ENCODE data around the gene ABCC9.

- TF ChIP-seq, protein P1, sequence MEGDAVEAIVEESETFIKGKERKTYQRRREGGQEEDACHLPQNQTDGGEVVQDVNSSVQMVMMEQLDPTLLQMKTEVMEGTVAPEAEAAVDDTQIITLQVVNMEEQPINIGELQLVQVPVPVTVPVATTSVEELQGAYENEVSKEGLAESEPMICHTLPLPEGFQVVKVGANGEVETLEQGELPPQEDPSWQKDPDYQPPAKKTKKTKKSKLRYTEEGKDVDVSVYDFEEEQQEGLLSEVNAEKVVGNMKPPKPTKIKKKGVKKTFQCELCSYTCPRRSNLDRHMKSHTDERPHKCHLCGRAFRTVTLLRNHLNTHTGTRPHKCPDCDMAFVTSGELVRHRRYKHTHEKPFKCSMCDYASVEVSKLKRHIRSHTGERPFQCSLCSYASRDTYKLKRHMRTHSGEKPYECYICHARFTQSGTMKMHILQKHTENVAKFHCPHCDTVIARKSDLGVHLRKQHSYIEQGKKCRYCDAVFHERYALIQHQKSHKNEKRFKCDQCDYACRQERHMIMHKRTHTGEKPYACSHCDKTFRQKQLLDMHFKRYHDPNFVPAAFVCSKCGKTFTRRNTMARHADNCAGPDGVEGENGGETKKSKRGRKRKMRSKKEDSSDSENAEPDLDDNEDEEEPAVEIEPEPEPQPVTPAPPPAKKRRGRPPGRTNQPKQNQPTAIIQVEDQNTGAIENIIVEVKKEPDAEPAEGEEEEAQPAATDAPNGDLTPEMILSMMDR (IDR thresholded peaks at IDR 0.05) = no peak
- no peak for TF ChIP-seq POLR2A (IDR thresholded peaks at IDR 0.05)
- no peak for TF ChIP-seq EP300 (IDR thresholded peaks at IDR 0.05)
Measured at GRCh38 chr12:21860128-21860527, 81.1 kb downstream of the ABCC9 start.

All from ovary (tissue), 3 donors.